ENCODE results near the gene PITX1. TPM values are rescaled to one million over a fixed set of nuclear protein-coding genes. Genes with fewer than 3 reads are reported as not detected.
A peak's percentile ranks its signal among the peaks of the same experiment; 100 is the strongest.

Gene PITX1
- total and polyA plus RNA-seq, 2 donors (not counting 1 experiment from before 2014, with no cell fraction given) = 0.13 TPM; not detected in 1

GRCh38 chr5:135029477-135030122, 4.4 kb downstream of the PITX1 start:
- Histone ChIP-seq H3K27ac (ENCODE audit: low read length in 2 of 2) (no peak overlapping the region), H3K4me2 (replicated peaks; ENCODE audit: low read depth, low read length, poor library complexity, severe bottlenecking) (no peak overlapping the region), H4K20me1 (ENCODE audit: control insufficient read depth, insufficient read depth, low read length, poor library complexity, severe bottlenecking) (peaks cover 18% of the 10 kb centered on the region), H3K9ac (ENCODE audit: low read length) (no peak overlapping the region), H3K9me3 (ENCODE audit: control extremely low read depth in 1 of 3, control insufficient read depth in 2 of 3, insufficient read depth in 1 of 3, low read length in 2 of 3) (peaks cover 3 to 55% (median 10%) of the 10 kb centered on the region in 3 donors), H3K79me2 (ENCODE audit: control insufficient read depth, insufficient read depth, low read length) (no peaks in the 10 kb centered on the region), H3K27me3 (replicated peaks in 1 of 4; ENCODE audit: control extremely low read depth in 1 of 4, control insufficient read depth in 3 of 4, insufficient read depth in 4 of 4, low read length in 3 of 4) (peaks cover 0 to 87% (median 62%) of the 10 kb centered on the region in 4 experiments), H2AFZ (ENCODE audit: insufficient read depth, low read depth, low read length, poor library complexity, severe bottlenecking) (no peak overlapping the region), H3K4me1 (ENCODE audit: control insufficient read depth in 2 of 2, insufficient read depth in 2 of 2, low read length in 2 of 2) (peaks cover 49 to 74% of the 10 kb centered on the region in 2 donors), H3K4me3 (ENCODE audit: control extremely low read depth in 1 of 5, extremely low read depth in 1 of 5, insufficient read depth in 1 of 5, low read depth in 2 of 5, low read length in 4 of 5) (no peak overlapping the region), H3K36me3 (replicated peaks in 1 of 2; ENCODE audit: control extremely low read depth in 1 of 2, control insufficient read depth in 1 of 2, extremely low read depth in 1 of 2, insufficient read depth in 2 of 2, low read length in 1 of 2) (no peaks in the 10 kb centered on the region)
- ChIA-PET POLR2A (no interaction called here), CTCF (interaction anchor here (1.3 kb wide), 1 partner anchor 24 kb away, joined by 5 read pairs; no protein-coding TSS in a partner anchor)
- peak overlapping the region; percentile 6 for H3K27ac Mint-ChIP-seq
- intact Hi-C loops (cut with micrococcal nuclease) = no loop called here
- 11% methylated on average over 10 of the region's 15 CpGs for WGBS (ENCODE audit: insufficient coverage)
- peak; percentile 15 for TF ChIP-seq EZH2 (IDR thresholded peaks at IDR 0.05; ENCODE audit: borderline replicate concordance, insufficient read depth, low read depth, low read length, poor library complexity, severe bottlenecking)
- TF ChIP-seq CTCF (IDR thresholded peaks at IDR 0.05) = no peak
- H3K4me3 Mint-ChIP-seq = peak overlapping the region; percentile 60
- peak; percentile 44 for DNase-seq
- H3K4me1 Mint-ChIP-seq = peaks cover 40% of the 10 kb centered on the region
- H3K27me3 Mint-ChIP-seq = peaks cover 74% of the 10 kb centered on the region
- peaks cover 3% of the 10 kb centered on the region for H3K9me3 Mint-ChIP-seq (ENCODE audit: insufficient read depth)
- ATAC-seq (ENCODE audit: low read depth) = no peak

- H3K9me3 ChIP-seq (ENCODE audit: control extremely low read depth in 1 of 3, control insufficient read depth in 2 of 3, insufficient read depth in 1 of 3, low read length in 2 of 3) = peaks cover 3 to 54% (median 10%) of the 10 kb centered on the region in 3 donors
- no peak for ATAC-seq (ENCODE audit: low read depth)
- intact Hi-C loops (cut with micrococcal nuclease) = no loop called here
- no peak overlapping the region for H3K27ac ChIP-seq (ENCODE audit: low read length in 2 of 2)
- H4K20me1 ChIP-seq (ENCODE audit: control insufficient read depth, insufficient read depth, low read length, poor library complexity, severe bottlenecking) = peaks cover 18% of the 10 kb centered on the region
- 16% methylated on average over 57 of the region's 62 CpGs for WGBS (ENCODE audit: insufficient coverage)
- DNase-seq = peak; percentile 61
- ChIA-PET CTCF (interaction anchor here (1.3 kb wide), 1 partner anchor 25 kb away, joined by 5 read pairs; no protein-coding TSS in a partner anchor), POLR2A (no interaction called here)
- TF ChIP-seq EZH2 (IDR thresholded peaks at IDR 0.05; ENCODE audit: borderline replicate concordance, insufficient read depth, low read depth, low read length, poor library complexity, severe bottlenecking) = no peak
- TF ChIP-seq CTCF (IDR thresholded peaks at IDR 0.05) = no peak
- H3K4me3 Mint-ChIP-seq = peak overlapping the region; percentile 60
- H3K27me3 Mint-ChIP-seq = peaks cover 70% of the 10 kb centered on the region
- peaks cover 0 to 90% (median 61%) of the 10 kb centered on the region in 4 experiments for H3K27me3 ChIP-seq (replicated peaks in 1 of 4; ENCODE audit: control extremely low read depth in 1 of 4, control insufficient read depth in 3 of 4, insufficient read depth in 4 of 4, low read length in 3 of 4)
- H3K79me2 ChIP-seq (ENCODE audit: control insufficient read depth, insufficient read depth, low read length) = no peaks in the 10 kb centered on the region
- H3K4me2 ChIP-seq (replicated peaks; ENCODE audit: low read depth, low read length, poor library complexity, severe bottlenecking) = peak overlapping the region; percentile 50
- H3K4me1 Mint-ChIP-seq = peaks cover 38% of the 10 kb centered on the region
- H3K9me3 Mint-ChIP-seq (ENCODE audit: insufficient read depth) = peaks cover 3% of the 10 kb centered on the region
- no peaks in the 10 kb centered on the region for H3K36me3 ChIP-seq (replicated peaks in 1 of 2; ENCODE audit: control extremely low read depth in 1 of 2, control insufficient read depth in 1 of 2, extremely low read depth in 1 of 2, insufficient read depth in 2 of 2, low read length in 1 of 2)
- H3K4me3 ChIP-seq (ENCODE audit: control extremely low read depth in 1 of 5, extremely low read depth in 1 of 5, insufficient read depth in 1 of 5, low read depth in 2 of 5, low read length in 4 of 5) = no peak overlapping the region
- no peak overlapping the region for H2AFZ ChIP-seq (ENCODE audit: insufficient read depth, low read depth, low read length, poor library complexity, severe bottlenecking)
- H3K9ac ChIP-seq (ENCODE audit: low read length) = no peak overlapping the region
- H3K4me1 ChIP-seq (ENCODE audit: control insufficient read depth in 2 of 2, insufficient read depth in 2 of 2, low read length in 2 of 2) = peaks cover 46 to 71% of the 10 kb centered on the region in 2 donors
- H3K27ac Mint-ChIP-seq = peak overlapping the region; percentile 76
Observed at GRCh38 chr5:135028791-135029476, 5.1 kb downstream of the PITX1 start.
